K562 (cell line): ENCODE results near the gene ACO2. TPM values are rescaled to one million over a fixed set of nuclear protein-coding genes. Genes with fewer than 3 reads are reported as not detected.

Experiments
- AFF4 ChIP-seq: sonication (generic); formaldehyde crosslinking; IDR thresholded peaks from 2 replicates; pipeline ENCODE4 v1.8.0; 2023; ENCODE audit warnings: mild to moderate bottlenecking, missing genetic modification reagents
- CREB3L1 ChIP-seq: fragments of 450-650 bp; IDR thresholded peaks from 2 replicates; pipeline ENCODE4 v1.6.1; 2014; ENCODE audit warnings: low read depth, mild to moderate bottlenecking, moderate library complexity, borderline replicate concordance
- POLR2AphosphoS5 ChIP-seq: IDR thresholded peaks from 2 replicates; pipeline ENCODE4 v1.6.1; 2011; ENCODE audit warnings: mild to moderate bottlenecking, low read depth, low read length, moderate library complexity; ENCODE audit not compliant: control insufficient read depth, insufficient read depth
- ZNF165 ChIP-seq: fragments of 250-450 bp; sonication (Bioruptor Pico); IDR thresholded peaks from 2 replicates; pipeline ENCODE4 v1.4.0; 2020; ENCODE audit warnings: borderline replicate concordance
- polyA plus RNA-seq, 8 experiments: library from polyadenylated mRNA; depleted of rRNA in 4 of 8; stranded (reverse) in 5 of 8; unstranded in 3 of 8; fragments of >200 nt; fragmentation: Nextera tagmentation in 2 of 8; fragmentation: Illumina TruSeq in 1 of 8; extraction: Ambion mirVana in 2 of 8; extraction: Trizol in 1 of 8; gene quantifications; 2 replicates each; pipeline versions ENCODE4 v1.2.1 to v1.2.3, GENCODE V29; 2011 to 2014; ENCODE audit warnings: inconsistent platforms in 1 of 8, missing spikeins in 1 of 8
- total RNA-seq, 7 experiments: library from RNA; depleted of rRNA in 6 of 7; stranded (reverse); fragments of >200 nt in 6 of 7; fragmentation: Illumina TruSeq in 2 of 7; extraction: Trizol in 2 of 7; gene quantifications; 2 replicates each; pipeline versions ENCODE4 v1.2.1 to v1.2.3, GENCODE V29; 2011 to 2021; ENCODE audit warnings: low replicate concordance in 1 of 7

The ACO2 gene
- total and polyA plus RNA-seq, 9 of the 15 experiments (the other 6 are each of a cell fraction or from before 2014, with no cell fraction given): 16.2 to 119 (median 43.2) TPM

- TF ChIP-seq AFF4 (CRISPR knock-in tag) (0 out of 2 replicates have a peak, but pooled peaks have one; percentile 14), ZNF165 (no peak), CREB3L1 (peak; percentile 55), POLR2AphosphoS5 (peak; percentile 93)
Measured at GRCh38 chr22:41446639-41447434, 22.1 kb upstream of the ACO2 start, which contains the start of gene TOB2 (continued).
